Lower lobe of right lung (tissue), 2 donors: ENCODE results near the gene ABCC5. TPM values are rescaled to one million over a fixed set of nuclear protein-coding genes. Genes with fewer than 3 reads are reported as not detected.
"Not testable (repeated sequence)": the region's sequence is repeated elsewhere in the genome, so short reads cannot be mapped to it uniquely, and the experiment has no call there.

Source experiments
- ATAC-seq, 2 donors: fragments of 200-7000 bp; cut with Tn5 transposase; one replicate each; pipeline ENCODE4 v1.9.1; 2020 to 2022; ENCODE audit warnings: mild to moderate bottlenecking in 2 of 2, moderate library complexity in 2 of 2
- DNase-seq: peaks from one replicate; pipeline ENCODE4 v3.0.0-alpha.2; 2020
- H3K27ac ChIP-seq: fragments of 200-600 bp; one replicate; pipeline ENCODE4 v1.8.0; 2022
- H3K27me3 ChIP-seq: fragments of 200-600 bp; one replicate; pipeline ENCODE4 v1.8.0; 2022; ENCODE audit warnings: low read depth
- H3K36me3 ChIP-seq: fragments of 200-600 bp; one replicate; pipeline ENCODE4 v1.8.0; 2022; ENCODE audit warnings: mild to moderate bottlenecking
- H3K4me1 ChIP-seq: fragments of 200-600 bp; one replicate; pipeline ENCODE4 v1.8.0; 2022
- H3K4me3 ChIP-seq: fragments of 200-600 bp; one replicate; pipeline ENCODE4 v1.8.0; 2022; ENCODE audit warnings: mild to moderate bottlenecking
- H3K9me3 ChIP-seq: fragments of 200-600 bp; one replicate; pipeline ENCODE4 v1.8.0; 2022
- intact Hi-C: fragments of 100-400 bp; cut with DNase I; formaldehyde crosslinking; loops from one replicate; pipeline ENCODE4 v1.11.0; 2022
- total RNA-seq: library from RNA; stranded (reverse); fragmentation: NEBNext Ultra II Directional; extraction: Animal tissue kit (Norgen Biotek cat#: 25700); gene quantifications from one replicate; pipeline ENCODE4 v1.2.1, GENCODE V29; 2021
- TF ChIP-seq, protein P1 (sequence below): fragments of 200-600 bp; IDR thresholded peaks from one replicate; pipeline ENCODE4 v1.8.0; 2022; ENCODE audit warnings: antibody characterized with exemption, mild to moderate bottlenecking
- donor health status: DM: no; HTN: yes; CAD: no; lungs with severe emphysema.

ABCC5 gene
- total RNA-seq, 1 donor from 2014 or later = 38.0 TPM

DNA sequence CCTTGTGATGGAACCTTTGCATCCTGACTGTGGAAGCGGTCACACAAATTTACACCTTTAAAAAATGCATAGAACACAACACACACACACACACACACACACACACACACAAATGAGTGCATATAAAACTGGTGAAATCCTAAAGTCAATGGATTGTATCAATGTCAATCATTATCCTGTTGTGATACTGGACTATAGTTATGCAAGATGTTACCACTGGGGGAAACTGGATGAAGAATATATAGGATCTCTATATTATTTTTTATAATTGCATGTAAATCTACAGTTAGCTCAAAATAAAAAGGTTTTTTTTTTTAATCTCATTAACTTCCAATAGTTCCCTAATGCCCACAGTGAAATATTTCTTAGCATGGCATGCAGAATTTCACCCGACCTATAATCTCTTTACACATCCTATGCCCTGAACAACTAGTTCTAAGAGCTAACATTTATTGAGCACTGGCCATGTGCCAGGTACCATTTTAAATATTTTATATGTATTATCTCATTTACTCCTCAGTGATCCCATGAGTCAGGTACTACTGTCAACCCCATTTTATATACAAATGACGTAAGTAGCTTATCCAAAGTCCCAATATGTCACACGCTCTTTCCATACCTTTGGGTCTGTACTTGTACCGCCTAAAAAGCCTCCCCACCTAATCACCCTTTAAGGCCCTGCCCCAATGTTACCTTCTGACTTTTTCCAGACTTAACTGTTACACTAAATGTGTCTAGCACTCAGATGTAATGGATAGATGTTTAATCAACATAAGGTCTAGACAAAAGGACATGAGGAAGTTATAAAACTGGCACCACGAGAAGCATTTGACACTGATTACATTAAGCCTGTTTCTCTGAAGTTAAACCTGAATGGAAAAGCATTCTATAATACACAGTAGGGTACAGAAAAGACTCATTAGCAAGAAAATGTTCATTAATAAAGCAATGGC lies 5.5 kb downstream of the ABCC5 start:
- Histone ChIP-seq H3K4me1 (peaks cover 18% of the 10 kb centered on the region), H3K4me3 (no peak overlapping the region), H3K36me3 (peaks cover 25% of the 10 kb centered on the region), H3K9me3 (no peaks in the 10 kb centered on the region), H3K27ac (no peak overlapping the region), H3K27me3 (no peaks in the 10 kb centered on the region)
- DNase-seq (no peak), ATAC-seq (no peak)
- TF ChIP-seq, protein P1, sequence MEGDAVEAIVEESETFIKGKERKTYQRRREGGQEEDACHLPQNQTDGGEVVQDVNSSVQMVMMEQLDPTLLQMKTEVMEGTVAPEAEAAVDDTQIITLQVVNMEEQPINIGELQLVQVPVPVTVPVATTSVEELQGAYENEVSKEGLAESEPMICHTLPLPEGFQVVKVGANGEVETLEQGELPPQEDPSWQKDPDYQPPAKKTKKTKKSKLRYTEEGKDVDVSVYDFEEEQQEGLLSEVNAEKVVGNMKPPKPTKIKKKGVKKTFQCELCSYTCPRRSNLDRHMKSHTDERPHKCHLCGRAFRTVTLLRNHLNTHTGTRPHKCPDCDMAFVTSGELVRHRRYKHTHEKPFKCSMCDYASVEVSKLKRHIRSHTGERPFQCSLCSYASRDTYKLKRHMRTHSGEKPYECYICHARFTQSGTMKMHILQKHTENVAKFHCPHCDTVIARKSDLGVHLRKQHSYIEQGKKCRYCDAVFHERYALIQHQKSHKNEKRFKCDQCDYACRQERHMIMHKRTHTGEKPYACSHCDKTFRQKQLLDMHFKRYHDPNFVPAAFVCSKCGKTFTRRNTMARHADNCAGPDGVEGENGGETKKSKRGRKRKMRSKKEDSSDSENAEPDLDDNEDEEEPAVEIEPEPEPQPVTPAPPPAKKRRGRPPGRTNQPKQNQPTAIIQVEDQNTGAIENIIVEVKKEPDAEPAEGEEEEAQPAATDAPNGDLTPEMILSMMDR = no peak
- intact Hi-C loops = loop anchor here (10.0 kb wide), 1 partner anchor 117 kb away; no protein-coding TSS in a partner anchor

DNA sequence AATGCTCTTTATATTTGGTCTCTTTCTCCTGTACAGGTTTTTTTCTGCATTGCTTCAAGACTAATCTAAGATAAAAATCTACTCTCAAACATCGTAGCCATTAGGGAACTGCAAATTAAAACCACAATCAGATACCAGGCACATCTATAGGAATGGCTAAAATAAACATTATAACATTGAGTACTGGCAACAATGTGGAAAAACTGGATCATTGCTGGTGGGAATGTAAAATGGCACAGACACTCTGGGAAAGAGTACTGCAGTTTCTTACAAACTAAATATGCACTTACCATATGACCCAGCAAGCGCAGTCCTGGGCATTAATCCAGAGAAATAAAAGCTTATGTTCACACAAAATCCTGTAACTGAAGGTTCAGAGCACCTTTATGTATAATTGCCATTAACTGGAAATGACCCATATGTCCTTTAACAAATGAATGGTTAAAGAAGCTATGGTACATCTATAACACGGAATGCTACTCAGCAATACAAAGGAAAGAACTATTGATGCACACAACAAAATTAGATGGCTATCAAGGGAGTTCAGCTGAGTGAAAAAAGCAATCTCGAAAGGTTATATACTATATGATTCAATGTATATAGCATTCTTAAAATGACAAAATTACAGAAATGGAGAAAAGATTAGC lies 6.3 kb downstream of the ABCC5 start:
- peak in 1 of 2 donors; percentile 9 for ATAC-seq
- H3K27me3 ChIP-seq = no peaks in the 10 kb centered on the region
- H3K9me3 ChIP-seq = no peaks in the 10 kb centered on the region
- no peak for DNase-seq
- intact Hi-C loops = loop anchor here (10.0 kb wide), 1 partner anchor 117 kb away; no protein-coding TSS in a partner anchor
- H3K4me3 ChIP-seq = no peak overlapping the region
- H3K4me1 ChIP-seq = peaks cover 14% of the 10 kb centered on the region
- TF ChIP-seq, protein P1 = no peak
- H3K36me3 ChIP-seq = peaks cover 25% of the 10 kb centered on the region
- H3K27ac ChIP-seq = no peak overlapping the region

DNA sequence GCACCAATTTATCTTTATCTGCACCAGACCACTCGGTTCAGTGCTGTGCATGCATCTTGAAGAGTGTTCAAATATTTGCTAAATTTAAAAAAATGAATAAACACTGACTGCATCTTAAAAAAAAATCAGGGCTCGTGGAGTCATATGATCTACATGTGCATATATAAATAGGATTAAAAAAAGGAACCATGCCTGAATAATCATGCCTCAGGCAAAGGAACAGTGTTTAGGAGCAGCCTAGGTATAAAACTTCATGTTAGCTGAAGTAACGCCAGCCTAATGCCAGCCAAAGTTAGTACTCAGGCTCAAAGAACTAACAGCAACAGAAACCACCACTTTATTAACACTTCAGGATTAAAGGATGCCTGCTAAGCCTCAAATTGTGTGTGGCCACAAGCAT lies 9.5 kb downstream of the ABCC5 start:
- Histone ChIP-seq H3K4me3 (no peak overlapping the region), H3K9me3 (no peaks in the 10 kb centered on the region), H3K4me1 (peaks cover 41% of the 10 kb centered on the region), H3K27me3 (no peaks in the 10 kb centered on the region), H3K36me3 (peaks cover 14% of the 10 kb centered on the region), H3K27ac (no peak overlapping the region)
- no peak for DNase-seq
- intact Hi-C loops = no loop called here
- ATAC-seq = peak in 1 of 2 donors; percentile 20
- TF ChIP-seq, protein P1 = no peak

DNA sequence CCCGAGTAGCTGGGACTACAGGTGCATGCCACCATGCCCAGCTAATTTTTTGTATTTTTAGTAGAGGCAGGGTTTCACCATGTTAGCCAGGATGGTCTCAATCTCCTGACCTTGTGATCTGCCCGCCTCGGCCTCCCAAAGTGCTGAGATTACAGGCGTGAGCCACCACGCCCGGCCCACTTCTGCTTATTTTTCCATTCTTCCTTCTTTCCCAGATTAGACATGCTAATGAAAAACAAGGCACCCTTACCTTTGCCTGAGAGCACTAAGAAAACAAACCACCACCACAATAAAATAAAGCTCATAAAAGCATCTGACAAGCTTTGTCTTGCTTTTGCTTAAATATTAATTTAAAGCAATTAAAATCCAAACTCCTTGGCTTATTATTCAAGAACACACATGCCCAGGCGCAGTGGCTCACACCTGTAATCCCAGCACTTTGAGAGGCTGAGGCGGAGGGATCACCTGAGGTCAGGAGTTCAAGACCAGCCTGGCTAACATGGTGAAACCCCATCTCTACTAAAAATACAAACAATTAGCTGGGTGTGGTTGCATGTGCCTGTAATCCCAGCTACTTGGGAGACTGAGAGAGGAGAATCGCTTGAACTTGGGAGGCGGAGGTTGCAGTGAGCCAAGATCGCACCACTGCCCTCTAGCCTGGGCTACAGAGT lies 10.4 kb downstream of the ABCC5 start:
- H3K36me3 ChIP-seq, H3K27ac ChIP-seq, H3K4me3 ChIP-seq, DNase-seq, H3K9me3 ChIP-seq, intact Hi-C loops, H3K27me3 ChIP-seq, ATAC-seq: not testable (repeated sequence)
- H3K4me1 ChIP-seq = peaks cover 41% of the 10 kb centered on the region

DNA sequence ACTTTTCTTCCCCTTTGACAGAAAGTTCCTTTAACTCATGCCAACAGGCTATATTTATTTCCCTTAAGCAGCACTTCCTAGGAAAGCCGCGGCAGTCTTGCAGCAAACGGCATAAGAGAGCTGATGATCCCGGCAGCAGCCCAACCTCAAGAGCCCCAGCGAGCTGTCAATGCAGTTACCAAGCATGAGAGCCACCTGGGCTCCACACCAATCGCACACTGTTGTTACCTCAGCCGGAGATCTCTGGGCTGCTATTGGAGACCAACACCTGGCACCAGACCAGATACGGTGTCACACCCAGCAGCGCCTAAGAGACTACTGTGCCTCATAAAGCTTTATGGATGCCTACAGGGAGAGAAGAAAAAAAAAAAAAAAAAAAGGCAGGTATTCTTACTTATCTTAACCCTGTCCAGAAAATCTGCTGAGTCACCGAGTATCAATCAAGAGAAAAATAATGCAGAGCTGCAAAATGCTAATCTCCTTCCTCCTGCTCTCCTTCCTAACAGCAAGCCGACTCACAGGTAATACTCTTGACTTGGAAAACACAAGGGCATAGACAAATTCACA lies 11.7 kb downstream of the ABCC5 start:
- Histone ChIP-seq H3K27me3 (no peaks in the 10 kb centered on the region), H3K4me3 (peak overlapping the region; percentile 33), H3K4me1 (peaks cover 41% of the 10 kb centered on the region), H3K9me3 (no peaks in the 10 kb centered on the region), H3K27ac (peak overlapping the region; percentile 13), H3K36me3 (peaks cover under 1% of the 10 kb centered on the region)
- DNase-seq = peak; percentile 85
- intact Hi-C loops = no loop called here
- peak; percentile 92 to 94 for ATAC-seq
- TF ChIP-seq, protein P1 = no peak
